ENCODE results near the gene DYNLT2. TPM values are rescaled to one million over a fixed set of nuclear protein-coding genes. Genes with fewer than 3 reads are reported as not detected.

Gene DYNLT2
- total and polyA plus RNA-seq, 2 of the 13 experiments (the other 11 are each of a cell fraction or from before 2014, with no cell fraction given) = 2.1 to 4.3 TPM

DNA sequence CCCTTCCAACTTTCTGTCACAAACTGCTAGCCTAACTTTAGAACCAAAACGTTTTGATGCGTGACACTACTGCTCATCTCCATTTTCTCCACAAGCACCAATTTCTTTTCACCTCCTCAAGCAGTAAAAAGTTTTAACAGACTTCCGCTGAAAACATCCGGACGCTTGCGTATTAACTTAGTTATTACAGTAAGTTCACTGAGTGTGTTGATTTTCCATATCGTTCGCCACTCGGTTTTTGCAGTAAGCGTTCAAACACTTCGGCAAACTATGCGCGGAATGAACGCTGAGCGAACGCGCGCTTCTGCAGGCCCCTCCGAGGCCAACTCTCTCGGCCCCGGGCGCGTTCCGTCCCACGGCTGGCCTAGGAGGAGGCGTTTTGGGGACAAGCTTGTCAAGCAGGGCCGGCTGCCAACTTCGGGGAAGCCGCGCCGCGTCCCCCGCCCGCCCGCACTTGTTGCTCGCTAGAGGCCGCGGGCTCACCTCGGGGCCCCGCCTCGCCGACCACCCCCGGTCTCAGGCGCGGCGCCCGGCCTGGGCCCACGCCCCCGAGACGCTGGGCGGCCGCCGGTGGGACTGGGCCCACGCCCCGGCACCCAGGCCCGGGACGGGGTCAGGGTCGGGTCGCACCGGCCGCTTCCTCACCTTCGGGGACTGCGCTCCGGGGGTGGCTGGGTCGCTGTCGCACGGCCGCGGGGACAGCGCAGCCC, 28.0 kb downstream of the DYNLT2 start (continued):
- no peak for TF ChIP-seq ZNF615 (CRISPR knock-in tag; IDR thresholded peaks at IDR 0.05; ENCODE audit: borderline replicate concordance)
- TF ChIP-seq KDM4B (CRISPR knock-in tag; IDR thresholded peaks at IDR 0.05) = no peak
- TF ChIP-seq, protein P1, sequence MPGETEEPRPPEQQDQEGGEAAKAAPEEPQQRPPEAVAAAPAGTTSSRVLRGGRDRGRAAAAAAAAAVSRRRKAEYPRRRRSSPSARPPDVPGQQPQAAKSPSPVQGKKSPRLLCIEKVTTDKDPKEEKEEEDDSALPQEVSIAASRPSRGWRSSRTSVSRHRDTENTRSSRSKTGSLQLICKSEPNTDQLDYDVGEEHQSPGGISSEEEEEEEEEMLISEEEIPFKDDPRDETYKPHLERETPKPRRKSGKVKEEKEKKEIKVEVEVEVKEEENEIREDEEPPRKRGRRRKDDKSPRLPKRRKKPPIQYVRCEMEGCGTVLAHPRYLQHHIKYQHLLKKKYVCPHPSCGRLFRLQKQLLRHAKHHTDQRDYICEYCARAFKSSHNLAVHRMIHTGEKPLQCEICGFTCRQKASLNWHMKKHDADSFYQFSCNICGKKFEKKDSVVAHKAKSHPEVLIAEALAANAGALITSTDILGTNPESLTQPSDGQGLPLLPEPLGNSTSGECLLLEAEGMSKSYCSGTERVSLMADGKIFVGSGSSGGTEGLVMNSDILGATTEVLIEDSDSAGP (CRISPR knock-in tag; IDR thresholded peaks at IDR 0.05; ENCODE audit: borderline replicate concordance) = peak; percentile 26; the same call in 1 of the 2 replicates
- TF ChIP-seq, protein P2, sequence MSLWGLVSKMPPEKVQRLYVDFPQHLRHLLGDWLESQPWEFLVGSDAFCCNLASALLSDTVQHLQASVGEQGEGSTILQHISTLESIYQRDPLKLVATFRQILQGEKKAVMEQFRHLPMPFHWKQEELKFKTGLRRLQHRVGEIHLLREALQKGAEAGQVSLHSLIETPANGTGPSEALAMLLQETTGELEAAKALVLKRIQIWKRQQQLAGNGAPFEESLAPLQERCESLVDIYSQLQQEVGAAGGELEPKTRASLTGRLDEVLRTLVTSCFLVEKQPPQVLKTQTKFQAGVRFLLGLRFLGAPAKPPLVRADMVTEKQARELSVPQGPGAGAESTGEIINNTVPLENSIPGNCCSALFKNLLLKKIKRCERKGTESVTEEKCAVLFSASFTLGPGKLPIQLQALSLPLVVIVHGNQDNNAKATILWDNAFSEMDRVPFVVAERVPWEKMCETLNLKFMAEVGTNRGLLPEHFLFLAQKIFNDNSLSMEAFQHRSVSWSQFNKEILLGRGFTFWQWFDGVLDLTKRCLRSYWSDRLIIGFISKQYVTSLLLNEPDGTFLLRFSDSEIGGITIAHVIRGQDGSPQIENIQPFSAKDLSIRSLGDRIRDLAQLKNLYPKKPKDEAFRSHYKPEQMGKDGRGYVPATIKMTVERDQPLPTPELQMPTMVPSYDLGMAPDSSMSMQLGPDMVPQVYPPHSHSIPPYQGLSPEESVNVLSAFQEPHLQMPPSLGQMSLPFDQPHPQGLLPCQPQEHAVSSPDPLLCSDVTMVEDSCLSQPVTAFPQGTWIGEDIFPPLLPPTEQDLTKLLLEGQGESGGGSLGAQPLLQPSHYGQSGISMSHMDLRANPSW (CRISPR knock-in tag; IDR thresholded peaks at IDR 0.05; ENCODE audit: borderline replicate concordance) = no peak
- TF ChIP-seq ATF7 (IDR thresholded peaks at IDR 0.05) = no peak
- TF ChIP-seq ATF7 (CRISPR knock-in tag; IDR thresholded peaks at IDR 0.05) = no peak
- no peak for TF ChIP-seq ZFAT (CRISPR knock-in tag; conservative IDR thresholded peaks at IDR 0.05)
- TF ChIP-seq GATAD2A (CRISPR knock-in tag; IDR thresholded peaks at IDR 0.05) = no peak
- no peak for TF ChIP-seq FOXA3 (CRISPR knock-in tag; IDR thresholded peaks at IDR 0.05)
- TF ChIP-seq, protein P3, sequence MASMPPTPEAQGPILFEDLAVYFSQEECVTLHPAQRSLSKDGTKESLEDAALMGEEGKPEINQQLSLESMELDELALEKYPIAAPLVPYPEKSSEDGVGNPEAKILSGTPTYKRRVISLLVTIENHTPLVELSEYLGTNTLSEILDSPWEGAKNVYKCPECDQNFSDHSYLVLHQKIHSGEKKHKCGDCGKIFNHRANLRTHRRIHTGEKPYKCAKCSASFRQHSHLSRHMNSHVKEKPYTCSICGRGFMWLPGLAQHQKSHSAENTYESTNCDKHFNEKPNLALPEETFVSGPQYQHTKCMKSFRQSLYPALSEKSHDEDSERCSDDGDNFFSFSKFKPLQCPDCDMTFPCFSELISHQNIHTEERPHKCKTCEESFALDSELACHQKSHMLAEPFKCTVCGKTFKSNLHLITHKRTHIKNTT (CRISPR knock-in tag; IDR thresholded peaks at IDR 0.05) = no peak
- TF ChIP-seq ZKSCAN1 (IDR thresholded peaks at IDR 0.05; ENCODE audit: low read length) = no peak
- TF ChIP-seq, protein P4, sequence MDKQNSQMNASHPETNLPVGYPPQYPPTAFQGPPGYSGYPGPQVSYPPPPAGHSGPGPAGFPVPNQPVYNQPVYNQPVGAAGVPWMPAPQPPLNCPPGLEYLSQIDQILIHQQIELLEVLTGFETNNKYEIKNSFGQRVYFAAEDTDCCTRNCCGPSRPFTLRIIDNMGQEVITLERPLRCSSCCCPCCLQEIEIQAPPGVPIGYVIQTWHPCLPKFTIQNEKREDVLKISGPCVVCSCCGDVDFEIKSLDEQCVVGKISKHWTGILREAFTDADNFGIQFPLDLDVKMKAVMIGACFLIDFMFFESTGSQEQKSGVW (CRISPR knock-in tag; IDR thresholded peaks at IDR 0.05; ENCODE audit: borderline replicate concordance) = no peak
- peak; percentile 39; the same call in 1 of the 2 replicates for TF ChIP-seq KLF12 (CRISPR knock-in tag; IDR thresholded peaks at IDR 0.05; ENCODE audit: borderline replicate concordance)
- TF ChIP-seq ZNF253 (CRISPR knock-in tag; IDR thresholded peaks at IDR 0.05; ENCODE audit: borderline replicate concordance) = peak; percentile 70; the same call in 1 of the 2 replicates
- TF ChIP-seq SALL1 (CRISPR knock-in tag; IDR thresholded peaks at IDR 0.05) = peak; percentile 50; the same call in 1 of the 2 replicates
- TF ChIP-seq FOSL2 (CRISPR knock-in tag; IDR thresholded peaks at IDR 0.05) = no peak
- TF ChIP-seq ATAD3A (CRISPR knock-in tag; IDR thresholded peaks at IDR 0.05) = no peak
- TF ChIP-seq AGO1 (IDR thresholded peaks at IDR 0.05; ENCODE audit: low read depth, low read length, poor library complexity, severe bottlenecking) = peak; percentile 85
- no peak for TF ChIP-seq CEBPB (IDR thresholded peaks at IDR 0.05; ENCODE audit: borderline replicate concordance, low read depth, low read length)
- no peak for TF ChIP-seq ZNF264 (CRISPR knock-in tag; IDR thresholded peaks at IDR 0.05)
- TF ChIP-seq ZNF383 (CRISPR knock-in tag; IDR thresholded peaks at IDR 0.05; ENCODE audit: borderline replicate concordance) = no peak
- TF ChIP-seq, protein P5, sequence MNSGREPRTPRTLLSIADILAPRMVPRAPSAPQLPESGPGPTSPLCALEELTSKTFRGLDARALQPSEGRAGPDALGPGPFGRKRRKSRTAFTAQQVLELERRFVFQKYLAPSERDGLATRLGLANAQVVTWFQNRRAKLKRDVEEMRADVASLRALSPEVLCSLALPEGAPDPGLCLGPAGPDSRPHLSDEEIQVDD (CRISPR knock-in tag; IDR thresholded peaks at IDR 0.05; ENCODE audit: borderline replicate concordance) = peak; percentile 62; the same call in 1 of the 2 replicates
- TF ChIP-seq, protein P6, sequence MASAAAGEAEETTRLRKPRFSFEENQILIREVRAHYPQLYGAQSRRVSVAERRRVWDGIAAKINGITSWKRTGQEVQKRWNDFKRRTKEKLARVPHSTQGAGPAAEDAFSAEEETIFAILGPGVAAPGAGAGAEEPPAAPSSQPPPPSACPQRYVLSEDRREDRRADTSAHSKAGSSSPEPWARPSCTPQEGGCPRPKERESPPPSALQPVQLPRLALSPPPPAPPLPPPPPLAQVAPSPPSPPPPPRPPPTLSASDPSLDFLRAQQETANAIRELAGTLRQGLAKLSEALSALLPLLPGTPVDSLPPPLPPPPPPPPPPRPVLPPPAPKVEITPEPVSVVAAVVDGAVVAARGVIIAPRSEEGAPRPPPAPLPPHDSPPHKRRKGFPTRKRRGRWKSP (CRISPR knock-in tag; IDR thresholded peaks at IDR 0.05) = 0 out of 2 replicates have a peak, but pooled peaks have one; percentile 58

All from HepG2 (cell line).